HL-60/S4 (cell line): Measurements from ENCODE around the gene TMEM121.

Experiments
- in situ Hi-C: fragments of 300-500 bp; cut with MboI; formaldehyde crosslinking; loops from 2 replicates; pipeline ENCODE4 v1.14.3; 2022; ENCODE audit warnings: low sequenced_read_pairs

The TMEM121 gene

DNA sequence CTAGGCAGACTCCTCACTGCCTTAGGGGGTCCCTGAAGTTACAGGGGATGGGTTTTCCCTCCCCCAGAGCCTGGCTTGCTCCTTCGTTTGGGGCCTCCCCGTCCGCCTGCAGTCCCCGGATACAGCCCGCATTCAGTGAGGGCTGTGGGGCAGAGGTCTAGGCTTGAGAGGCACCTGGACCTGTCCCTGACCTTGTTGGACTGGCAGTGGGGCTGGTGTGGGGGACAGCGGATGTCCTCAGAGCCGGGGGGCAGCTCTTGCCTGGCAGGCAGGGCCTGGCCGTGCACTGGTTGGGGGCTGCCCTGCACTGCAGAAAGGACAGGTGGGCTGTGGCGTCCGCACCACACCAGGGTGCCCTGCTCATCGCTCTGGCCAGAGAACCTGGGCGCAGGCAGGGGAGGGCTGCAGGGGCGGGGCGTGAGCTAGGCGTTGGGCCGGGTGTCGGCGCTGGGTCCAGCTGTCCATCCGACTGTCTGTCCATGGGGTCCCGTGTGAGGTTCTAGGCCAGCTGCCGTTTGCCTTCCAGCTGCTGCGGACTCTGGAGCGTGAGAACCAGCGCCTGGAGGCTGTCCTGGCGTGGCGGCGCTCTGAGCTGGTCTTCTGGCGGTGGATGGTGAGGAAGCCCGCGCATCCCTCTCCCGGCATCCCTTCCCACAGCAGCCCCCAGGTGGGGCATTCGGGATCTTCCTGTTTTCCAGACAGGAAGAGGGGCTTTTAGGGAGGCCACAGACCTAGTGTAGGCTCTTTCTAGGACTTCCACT lies 29.4 kb upstream of the TMEM121 start:
- in situ Hi-C loops = no loop called here

DNA sequence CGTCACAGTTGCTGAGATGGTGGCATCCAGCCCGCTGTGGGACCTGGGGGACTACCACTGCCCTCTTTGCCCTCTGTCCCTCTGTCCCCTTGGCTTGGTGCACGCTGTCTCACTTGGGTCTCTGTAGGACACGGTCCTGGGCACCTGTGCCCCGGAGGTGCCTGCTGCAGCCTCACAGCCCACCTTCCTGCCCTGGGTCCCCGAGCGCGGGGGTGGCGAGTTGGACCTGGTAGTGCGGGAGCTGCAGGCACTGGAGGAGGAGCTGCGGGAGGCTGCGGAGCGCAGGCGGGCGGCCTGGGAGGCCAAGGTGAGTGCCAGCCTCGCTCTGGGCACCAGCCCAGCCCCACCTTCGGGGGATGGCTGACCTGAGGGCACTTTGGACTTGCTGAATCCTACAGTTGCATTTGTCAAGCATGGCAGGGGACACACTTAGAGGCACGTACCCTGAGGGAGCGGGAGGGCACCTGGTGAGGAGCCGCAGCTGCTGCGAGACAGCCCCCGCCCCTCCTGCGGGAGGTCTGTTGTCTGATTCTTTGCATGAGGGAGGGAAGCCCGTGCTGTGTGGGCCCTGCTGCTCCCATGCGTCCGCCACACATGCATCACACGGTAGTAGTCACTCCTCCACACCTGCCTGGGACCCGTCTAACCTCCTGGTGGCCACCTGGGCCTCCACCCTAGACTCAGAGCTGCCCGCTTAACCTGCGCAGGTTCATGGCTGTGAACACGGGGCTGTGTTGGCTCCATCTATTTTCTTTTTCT lies 28.5 kb upstream of the TMEM121 start:
- in situ Hi-C loops = no loop called here

DNA sequence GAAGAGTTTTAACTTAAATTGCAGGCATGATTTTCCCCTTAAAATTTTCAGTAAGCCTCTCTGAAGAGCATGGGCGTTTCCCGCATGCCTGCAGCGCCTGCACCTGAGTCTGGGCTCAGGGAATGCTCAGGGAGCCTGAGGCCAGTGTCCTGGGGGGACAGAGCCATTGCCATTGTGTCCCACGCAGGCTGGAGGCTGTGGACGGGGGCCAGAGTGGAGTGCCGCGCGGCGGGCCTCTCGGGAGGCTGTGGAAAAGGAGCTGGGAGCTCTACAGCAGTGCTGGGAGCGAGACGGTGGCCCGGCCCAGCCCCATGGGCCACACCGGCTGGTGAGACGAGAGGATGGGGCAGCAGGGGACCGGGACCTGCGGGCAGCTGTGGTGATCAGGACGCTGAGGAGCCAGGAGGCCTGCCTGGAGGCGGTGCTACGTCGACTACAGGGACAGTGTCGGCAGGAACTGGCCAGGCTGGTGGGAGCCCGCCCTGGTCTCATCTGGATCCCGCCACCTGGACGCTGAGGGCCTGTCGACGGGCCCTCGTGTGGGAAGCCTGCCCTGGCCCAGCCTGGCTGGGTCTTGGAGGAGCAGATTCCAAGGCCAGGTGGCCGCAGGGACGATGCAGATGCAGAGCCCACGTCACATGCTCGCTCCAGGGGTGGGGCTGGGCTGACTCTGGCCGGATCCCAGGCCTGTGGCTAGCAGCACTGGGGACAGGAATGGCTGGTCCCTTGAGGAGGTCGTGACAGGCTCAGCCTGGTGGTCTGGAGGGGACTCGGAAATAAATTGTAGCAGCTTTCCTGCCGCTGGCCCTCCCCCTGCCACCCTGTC lies 27.7 kb upstream of the TMEM121 start:
- in situ Hi-C loops = no loop called here

DNA sequence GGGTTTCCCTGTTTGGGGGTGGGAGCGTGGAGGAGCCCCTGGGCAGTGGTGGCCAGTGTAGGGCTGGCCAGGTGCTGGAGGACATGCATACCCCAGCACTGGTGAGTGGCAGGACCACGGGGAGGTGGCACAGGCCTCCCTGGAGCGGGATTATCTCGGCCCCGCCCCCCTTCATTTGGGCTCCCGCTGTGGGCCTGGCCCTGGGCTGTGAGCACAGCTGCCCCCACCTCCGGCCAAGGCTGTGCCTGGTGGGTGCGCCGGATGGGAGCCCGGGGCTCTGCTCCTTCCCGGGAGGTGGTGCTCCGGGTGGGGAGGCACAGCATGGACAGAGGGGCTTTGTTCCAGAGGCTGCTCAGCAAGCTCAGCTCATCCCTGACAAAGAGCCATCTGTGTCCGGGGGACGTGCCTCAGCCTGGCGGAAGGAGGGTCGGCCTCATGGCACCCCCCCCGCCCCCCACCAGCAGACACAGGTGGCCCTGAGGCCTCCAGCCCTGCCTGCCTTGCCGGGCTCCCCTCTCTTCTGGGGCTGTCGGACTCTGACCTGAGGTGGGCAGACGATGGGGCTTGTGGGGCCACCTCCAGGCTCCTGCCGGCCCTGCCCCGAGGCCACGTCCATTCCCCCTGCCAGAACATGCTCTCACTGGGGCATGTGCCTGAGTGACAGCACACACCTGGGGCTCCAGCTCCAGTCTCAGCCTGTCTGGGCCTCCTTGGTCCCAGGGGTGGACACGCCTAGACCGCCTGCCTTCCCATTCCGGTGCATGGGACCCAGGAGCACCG lies 26.9 kb upstream of the TMEM121 start:
- in situ Hi-C loops = no loop called here

DNA sequence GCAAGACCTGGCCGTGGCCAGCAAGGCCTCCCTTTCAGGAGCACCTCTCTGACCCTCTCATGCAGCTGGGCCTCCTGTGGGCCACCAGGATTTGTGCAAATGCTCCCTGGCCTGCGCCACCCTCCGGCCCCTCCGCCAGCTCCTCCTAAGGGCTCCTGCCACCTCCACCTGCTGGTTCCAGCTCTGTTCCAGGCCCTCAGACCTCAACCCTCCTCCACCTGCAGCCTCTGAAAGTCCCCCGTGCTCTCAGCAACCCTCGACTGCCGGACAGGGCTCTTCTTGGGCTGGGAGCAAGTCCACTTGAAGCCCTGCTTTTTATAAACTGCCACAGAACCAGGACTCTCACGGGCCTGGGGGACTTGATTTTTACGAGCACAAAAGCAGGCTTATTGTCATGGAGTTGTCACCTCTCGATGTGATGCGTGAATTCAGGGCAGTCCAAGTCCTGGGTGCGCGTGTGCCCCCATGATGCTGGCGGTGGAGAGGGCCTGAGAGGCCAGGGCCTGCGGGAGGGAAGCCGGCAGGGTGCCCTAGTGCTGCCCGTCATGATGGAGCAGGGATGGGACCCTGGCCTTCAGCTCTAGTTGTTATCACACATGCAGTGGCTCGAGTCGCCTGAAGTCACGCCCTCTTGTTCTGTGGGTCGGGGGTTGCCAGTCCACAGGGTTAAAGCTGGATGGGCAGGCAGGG lies 26.2 kb upstream of the TMEM121 start:
- in situ Hi-C loops = no loop called here

DNA sequence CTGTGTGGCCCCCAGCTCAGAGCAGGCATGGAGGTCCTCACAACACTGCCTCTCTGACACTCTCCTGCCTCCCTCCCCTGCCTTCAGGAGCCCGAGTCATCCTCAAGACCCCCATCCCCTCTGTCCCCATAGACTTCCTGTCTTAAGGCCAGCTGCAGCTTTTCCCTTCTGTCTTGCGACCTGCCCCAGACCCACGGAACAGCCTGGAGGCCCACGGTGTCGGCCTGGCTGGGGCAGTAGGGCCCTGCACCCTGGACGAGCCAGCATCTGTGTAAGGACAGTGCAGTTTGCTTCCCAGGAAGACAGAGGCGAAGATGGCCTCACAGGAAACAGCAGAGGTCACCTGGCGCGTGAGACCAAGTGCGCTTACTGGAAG lies 25.7 kb upstream of the TMEM121 start:
- in situ Hi-C loops = no loop called here

DNA sequence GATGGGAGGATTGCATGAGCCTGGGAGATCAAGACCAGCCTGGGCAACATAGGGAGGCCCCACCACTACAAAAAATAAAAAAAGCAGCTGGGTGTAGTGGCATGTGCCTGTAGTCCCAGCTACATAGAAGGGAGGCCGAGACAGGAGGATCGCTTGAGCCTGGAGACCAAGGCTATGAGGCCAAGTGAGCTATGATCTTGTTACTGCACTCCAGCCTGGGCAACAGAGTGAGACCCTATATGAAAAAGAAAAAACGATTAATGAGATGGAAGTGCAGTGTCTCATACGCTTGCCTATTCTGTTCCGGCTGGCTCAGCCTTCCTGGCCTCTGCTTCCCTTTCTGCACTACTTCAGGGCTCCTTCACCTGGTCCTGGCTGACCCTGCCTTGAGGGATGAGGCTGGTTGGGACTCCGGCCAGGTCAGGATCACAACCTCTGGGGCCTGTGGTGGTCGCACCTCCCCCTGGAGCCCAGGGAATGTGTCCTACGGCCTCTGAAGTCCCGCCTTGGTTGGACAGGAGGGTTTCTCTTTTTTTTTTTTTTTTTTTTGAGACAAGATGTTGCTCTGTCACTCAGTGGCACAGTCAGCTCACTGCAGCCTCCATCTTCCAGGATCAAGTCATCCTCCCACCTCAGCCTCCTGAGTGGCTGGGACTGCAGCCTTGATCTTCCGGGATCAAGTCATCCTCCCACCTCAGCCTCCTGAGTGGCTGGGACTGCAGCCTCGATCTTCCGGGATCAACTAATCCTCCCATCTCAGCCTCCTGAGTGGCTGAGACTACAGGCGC lies 24.7 kb upstream of the TMEM121 start:
- in situ Hi-C loops = no loop called here

DNA sequence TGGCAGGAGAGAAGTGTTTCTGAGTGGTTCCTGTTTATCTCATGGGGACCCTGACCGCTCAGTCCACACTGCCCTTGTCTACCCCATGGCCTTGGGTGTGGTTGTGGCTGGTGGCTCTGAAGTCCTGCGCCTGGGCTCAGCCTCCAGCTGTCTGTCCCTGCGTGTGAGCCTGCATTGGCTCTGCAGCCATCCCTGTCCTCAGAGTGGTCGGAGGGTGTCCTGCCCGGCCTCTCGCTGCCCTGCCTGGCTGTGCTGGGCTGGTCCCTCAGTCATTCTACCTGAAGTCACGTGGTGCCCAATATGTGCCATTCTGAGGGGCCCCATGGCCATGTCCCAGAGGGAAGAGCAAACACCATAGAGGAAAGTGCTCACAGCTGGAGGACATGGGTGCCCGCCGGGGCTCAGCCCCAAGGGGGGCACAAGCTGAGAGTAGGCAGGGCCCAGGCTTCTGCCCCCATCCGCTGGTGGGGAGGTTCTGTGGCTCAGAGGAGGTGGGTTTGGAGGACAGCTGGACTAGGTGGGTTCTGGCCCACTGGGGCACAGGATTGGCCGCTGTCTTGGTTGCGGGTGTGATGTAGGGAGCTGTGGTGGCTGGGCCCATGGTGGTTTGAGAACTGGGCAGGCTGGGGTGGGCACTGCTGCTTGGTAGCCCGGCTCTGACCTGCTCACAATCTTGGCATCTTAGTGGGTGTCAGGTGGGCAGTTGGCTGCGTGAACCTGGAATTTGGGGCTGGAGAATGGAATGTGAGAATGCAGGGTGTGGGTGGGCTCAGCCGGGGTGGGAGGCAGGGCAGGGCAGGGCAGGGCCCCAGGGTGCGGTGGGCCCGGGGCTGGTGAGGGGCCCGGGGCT lies 23.7 kb upstream of the TMEM121 start:
- in situ Hi-C loops = no loop called here

DNA sequence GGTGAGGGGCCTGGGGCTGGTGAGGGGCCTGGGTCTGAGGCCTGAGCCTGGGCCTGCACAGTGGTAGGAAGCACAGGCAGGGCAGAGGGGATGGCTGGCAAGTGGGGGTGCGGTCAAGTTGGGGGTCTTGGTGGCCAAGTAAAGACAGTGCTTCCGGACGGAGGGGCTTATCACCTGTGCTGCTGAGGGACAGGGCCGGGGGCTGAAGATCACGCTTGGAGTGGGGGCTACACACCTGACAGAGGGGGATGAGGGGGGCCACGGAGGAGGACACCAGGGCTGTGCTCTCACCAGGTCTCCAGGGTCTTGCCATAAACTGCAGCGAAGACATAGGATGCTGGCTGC lies 23.1 kb upstream of the TMEM121 start:
- in situ Hi-C loops = no loop called here

DNA sequence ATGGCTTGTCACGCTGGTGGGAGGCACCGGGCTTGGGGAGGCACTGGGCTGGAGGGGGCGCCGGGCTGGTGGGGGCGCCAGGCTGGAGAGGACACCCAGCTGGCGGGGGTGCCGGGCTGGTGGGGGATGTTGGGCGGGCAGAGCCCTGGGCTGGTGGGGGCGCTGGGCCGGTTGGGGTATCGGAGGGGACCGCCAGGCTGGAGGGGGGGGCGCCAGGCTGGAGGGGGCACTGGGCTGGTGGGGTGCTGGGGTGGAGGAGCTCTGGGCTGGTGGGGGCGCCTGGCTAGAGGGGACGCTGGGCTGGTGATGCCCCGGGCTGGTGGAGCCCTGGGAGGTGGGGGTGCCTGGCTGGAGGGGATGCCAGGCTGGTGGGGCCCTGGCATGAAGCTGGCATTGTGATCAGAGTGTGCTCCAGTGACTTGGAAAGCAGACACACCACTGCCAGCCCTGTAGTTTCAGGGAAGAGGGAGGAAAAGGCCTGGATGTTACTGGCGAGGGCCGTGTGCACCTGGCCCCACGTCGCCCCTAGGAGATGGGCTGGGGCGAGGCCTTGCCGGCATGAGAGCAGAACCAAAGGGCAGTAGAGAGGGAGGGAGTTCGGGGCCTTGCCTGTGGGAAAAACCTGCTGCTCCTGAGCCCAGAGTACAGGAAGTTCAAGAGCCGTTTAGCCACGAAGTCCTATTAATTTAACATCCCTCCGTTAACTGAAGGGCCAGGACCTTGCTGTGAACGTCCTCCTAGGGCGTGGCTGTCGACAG lies 22.3 kb upstream of the TMEM121 start:
- in situ Hi-C loops = no loop called here

DNA sequence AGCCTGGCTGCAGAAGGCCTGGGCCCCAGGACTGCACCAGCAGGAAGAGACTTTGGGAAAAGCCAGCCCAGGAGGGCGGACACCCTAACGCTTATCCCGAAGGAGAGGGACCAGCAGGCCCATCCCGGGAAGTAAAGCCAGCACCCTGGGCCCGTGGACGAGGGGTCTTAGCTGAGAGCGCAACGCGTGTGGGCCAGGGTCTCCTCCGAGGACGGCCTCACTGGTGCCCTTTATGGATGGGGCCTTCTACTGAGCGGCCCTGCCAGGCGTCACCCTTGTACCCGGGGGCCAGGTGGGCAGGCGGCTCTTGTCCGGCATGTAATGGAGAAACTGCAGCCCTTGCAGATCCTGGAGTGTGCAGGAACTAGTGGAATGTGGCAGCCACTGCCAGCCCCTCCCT lies 21.3 kb upstream of the TMEM121 start:
- in situ Hi-C loops = no loop called here

DNA sequence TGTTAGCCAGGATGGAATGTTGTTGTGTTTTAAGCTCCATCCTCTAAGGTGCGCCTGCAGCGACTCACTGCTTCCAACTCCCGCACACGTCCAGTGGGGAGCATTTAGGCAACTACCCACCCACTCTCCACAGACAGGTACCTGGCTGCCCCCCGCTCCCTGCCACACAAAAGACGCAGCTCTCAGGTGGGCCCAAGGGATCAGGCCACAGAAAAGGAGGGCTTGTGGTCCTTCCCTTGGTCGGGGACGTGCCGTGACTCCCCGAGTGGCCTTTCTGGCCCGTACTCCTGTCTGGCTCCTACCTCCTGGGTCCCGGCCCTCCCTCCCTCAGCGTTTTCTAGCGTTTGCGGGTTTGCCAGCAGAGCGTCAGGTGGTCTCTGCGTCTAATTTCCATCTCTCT lies 19.1 kb upstream of the TMEM121 start:
- in situ Hi-C loops = no loop called here

DNA sequence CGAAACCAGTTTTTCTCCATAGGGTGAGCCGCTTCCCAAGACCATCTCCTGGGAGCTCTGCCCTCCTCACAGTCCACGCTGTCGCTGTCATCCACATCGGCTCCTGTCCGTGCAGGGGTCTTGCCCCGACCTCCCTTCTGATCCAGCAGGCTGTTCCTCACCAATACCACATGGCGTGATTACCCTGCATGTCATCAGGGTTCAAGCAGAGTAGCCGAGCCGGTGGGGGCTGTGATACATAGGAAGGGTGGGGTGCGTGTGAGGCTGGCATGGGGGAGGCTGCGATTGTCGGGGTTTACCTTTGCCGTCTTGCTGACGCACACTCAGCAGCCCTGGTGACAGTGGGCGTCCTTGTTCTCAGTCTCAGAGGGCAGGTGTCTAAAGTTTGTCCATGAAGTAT lies 18.3 kb upstream of the TMEM121 start:
- in situ Hi-C loops = no loop called here

DNA sequence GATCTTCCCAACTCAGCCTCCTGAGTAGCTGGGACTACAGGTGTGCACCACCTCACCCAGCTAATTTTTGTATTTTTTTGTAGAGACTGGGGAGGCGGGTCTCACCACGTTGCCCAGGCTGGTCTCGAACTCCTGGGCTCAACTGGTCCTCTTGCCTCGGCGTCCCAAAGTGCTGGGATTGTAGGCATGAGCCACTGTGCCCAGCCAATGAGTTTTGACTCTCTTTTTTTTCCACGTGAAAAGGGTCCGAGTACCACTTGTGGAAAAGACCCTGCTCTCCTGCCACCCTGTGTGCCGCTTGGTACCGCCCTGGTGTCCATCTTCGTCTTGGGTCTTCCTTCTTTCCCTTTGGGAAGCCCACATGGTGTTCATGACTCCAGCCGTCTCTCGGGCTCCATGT lies 17.8 kb upstream of the TMEM121 start:
- in situ Hi-C loops = no loop called here

DNA sequence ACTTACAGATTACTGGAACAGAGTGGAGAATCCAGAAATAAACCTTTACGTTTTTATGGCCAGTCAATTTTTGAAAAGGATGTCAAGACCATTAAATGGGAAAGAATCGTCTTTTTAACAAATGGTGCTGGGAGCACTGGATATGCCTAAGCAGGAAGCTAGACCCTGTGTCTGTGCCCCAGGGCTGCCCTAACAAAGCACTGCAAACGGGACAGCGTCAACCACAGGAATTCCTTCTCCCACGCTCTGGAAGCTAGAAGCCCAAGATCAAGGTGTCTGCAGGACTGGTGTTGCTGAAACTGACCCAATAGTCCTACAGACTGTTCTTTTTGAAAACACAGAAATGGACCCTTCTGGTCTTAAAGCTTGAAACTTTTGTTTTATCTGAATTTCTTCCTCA lies 9.3 kb upstream of the TMEM121 start:
- in situ Hi-C loops = no loop called here

DNA sequence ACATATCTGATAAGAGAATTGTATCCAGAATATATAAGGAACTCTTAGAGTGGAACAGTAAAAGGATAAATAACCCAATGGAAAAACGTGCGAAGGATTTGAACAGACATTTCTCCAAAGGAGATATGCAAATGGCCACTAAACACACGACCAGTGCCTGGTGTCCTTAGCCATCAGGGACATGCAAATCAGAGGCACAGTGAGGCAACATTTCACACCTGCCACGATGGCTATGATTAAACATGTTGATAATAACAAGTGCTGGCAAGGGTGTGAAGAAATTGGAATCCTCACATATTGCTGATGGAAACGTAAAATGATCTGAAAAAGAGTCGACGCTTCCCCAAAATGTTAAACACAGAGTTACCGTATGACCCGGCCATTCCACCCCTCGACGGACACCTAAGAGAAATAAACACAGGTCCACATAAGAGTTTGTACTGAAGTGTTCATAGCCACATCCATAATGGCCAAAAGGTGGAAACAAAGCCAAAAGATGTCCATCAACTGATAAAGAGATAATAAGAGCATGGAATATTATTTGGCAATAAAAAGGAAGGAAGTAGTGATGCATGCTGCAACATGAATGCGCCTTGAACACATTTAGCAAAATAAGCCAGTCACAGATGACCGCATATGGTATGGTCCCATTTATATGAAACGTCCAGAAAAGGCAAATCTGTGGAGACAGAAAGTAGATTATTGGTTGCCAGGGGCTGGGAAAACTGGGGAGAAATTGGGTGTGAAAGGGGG lies 6.3 kb upstream of the TMEM121 start:
- in situ Hi-C loops = no loop called here

DNA sequence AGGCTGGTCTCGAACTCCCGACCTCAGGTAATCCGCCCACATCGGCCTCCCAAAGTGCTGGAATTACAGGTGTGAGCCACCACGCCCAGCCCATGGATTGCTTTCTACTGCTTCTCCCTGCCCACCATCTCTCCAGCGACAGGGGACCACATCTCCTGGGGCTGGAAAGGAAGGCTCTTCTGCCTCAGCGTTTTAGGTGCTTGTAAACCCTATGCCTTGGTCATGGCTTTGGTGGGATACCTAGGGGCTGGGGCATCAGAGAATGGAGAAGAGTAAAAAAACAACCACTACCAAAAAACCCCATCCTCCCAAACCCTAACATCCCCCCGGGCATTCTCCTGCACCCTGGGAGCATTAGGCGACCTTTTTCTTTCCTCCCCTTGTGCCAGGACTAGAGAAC lies 1.1 kb upstream of the TMEM121 start:
- in situ Hi-C loops = no loop called here
